SK-N-MC (cell line): Measurements from ENCODE around the gene JTB.

ENCODE experiments used
- EZH2 ChIP-seq: fragments of 200-600 bp; sonication (generic); IDR thresholded peaks from one replicate; pipeline ENCODE4 v1.6.1; 2017; ENCODE audit warnings: antibody characterized with exemption
- POLR2AphosphoS5 ChIP-seq: IDR thresholded peaks from 2 replicates; pipeline ENCODE4 v1.6.1; 2012; ENCODE audit warnings: mild to moderate bottlenecking, low read depth, low read length, borderline replicate concordance

DNA sequence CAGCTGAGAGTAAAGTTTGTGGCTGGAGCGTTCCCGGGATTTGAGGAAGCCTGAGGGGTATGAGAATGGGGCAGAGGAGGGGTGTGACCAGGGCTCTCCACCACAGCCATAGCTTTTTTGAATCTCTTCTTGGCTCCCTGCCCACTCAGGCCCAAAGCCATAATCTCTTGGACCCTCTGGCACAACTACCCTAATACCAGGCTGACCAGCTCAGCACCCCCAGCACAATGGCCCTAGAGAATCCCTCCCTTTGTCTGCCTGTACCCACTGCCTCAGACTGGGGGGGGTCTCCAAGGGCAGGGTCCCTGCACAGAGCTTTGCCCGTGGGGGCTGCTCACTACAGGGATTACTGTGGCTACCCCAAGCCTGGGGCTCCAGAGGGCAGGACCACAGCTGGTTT lies 38.5 kb downstream of the JTB start:
- TF ChIP-seq EZH2 (no peak), POLR2AphosphoS5 (no peak)
